A673 (cell line): ENCODE data around the gene SCN1B. TPM values are rescaled to one million over a fixed set of nuclear protein-coding genes. Genes with fewer than 3 reads are reported as not detected.

Experiments
- BruUV-seq: library from RNA; stranded (reverse); fragments of 400-500 nt; replicated peaks from 2 replicates; lab custom pipeline; 2021; lab: Mats Ljungman, UMichigan
- CTCF ChIA-PET: fragments of 300-600 bp; sonication (Branson Sonifier 250); formaldehyde crosslinking; loops from one replicate; lab custom pipeline; 2022; ENCODE audit warnings: antibody characterized with exemption; lab: Charles Lee
- POLR2A ChIA-PET: fragments of 300-600 bp; sonication (Branson Sonifier 250); formaldehyde crosslinking; loops from one replicate; lab custom pipeline; 2022; ENCODE audit warnings: antibody characterized with exemption; ENCODE audit not compliant: low non-redundant PET; lab: Charles Lee
- DNase-seq: peaks from one replicate; pipeline ENCODE4 v3.0.0-alpha.2; 2015; ENCODE audit warnings: low spot score
- H3K27ac ChIP-seq: fragments of 200-600 bp; sonication (generic); 2 replicates; pipeline ENCODE4 v1.5.1; 2016; ENCODE audit warnings: mixed run types, low read depth, mild to moderate bottlenecking, mixed read lengths, antibody characterized with exemption, low read length; ENCODE audit not compliant: poor library complexity, severe bottlenecking
- H3K27me3 ChIP-seq: fragments of 200-600 bp; sonication (generic); replicated peaks from 2 replicates; pipeline ENCODE4 v1.6.1; 2017; ENCODE audit warnings: mixed run types, low read depth, mild to moderate bottlenecking, mixed read lengths, antibody characterized with exemption, low read length; ENCODE audit not compliant: insufficient read depth, poor library complexity
- H3K36me3 ChIP-seq: fragments of 200-600 bp; sonication (generic); 2 replicates; pipeline ENCODE4 v1.6.1; 2016; ENCODE audit warnings: mixed run types, mild to moderate bottlenecking, mixed read lengths, antibody characterized with exemption, low read length; ENCODE audit not compliant: insufficient read depth, poor library complexity, severe bottlenecking
- H3K4me1 ChIP-seq: fragments of 200-600 bp; sonication (generic); 2 replicates; pipeline ENCODE4 v1.6.1; 2017; ENCODE audit warnings: mixed run types, mild to moderate bottlenecking, mixed read lengths, antibody characterized with exemption, low read length; ENCODE audit not compliant: insufficient read depth, poor library complexity, severe bottlenecking
- H3K4me3 ChIP-seq: fragments of 200-600 bp; sonication (generic); 2 replicates; pipeline ENCODE4 v1.5.1; 2016; ENCODE audit warnings: low read depth, mixed run types, mild to moderate bottlenecking, mixed read lengths, low read length; ENCODE audit not compliant: poor library complexity, severe bottlenecking
- H3K9me3 ChIP-seq: fragments of 200-600 bp; sonication (generic); 2 replicates; pipeline ENCODE4 v1.6.1; 2016; ENCODE audit warnings: mixed run types, low read depth, mild to moderate bottlenecking, mixed read lengths, antibody characterized with exemption, low read length; ENCODE audit not compliant: poor library complexity, severe bottlenecking
- CTCF ChIP-seq: fragments of 300-800, 200-600 bp; sonication (generic); conservative IDR thresholded peaks from 2 replicates; pipeline ENCODE4 v1.5.1; 2017; ENCODE audit warnings: low read depth, mild to moderate bottlenecking, antibody characterized with exemption, low read length, moderate library complexity, mixed read lengths
- EZH2 ChIP-seq: fragments of 200-600 bp; sonication (generic); IDR thresholded peaks from 2 replicates; pipeline ENCODE4 v1.6.1; 2017; ENCODE audit warnings: borderline replicate concordance, low read depth, mild to moderate bottlenecking, mixed read lengths, antibody characterized with exemption, low read length; ENCODE audit not compliant: poor library complexity, severe bottlenecking
- intact Hi-C: fragments of 100-400 bp; cut with micrococcal nuclease; formaldehyde crosslinking; loops from one replicate; pipeline ENCODE4 v1.10.0; 2022; ENCODE audit not compliant: unreplicated experiment
- total RNA-seq: library from RNA; stranded (reverse); gene quantifications from 2 replicates; pipeline ENCODE4 v1.2.3, GENCODE V29; 2021

SCN1B gene
- total RNA-seq, 1 experiment from 2014 or later, result 2.3 TPM

- intact Hi-C loops, result no loop called here
- DNase-seq, result no peak
- Histone ChIP-seq H3K4me3 (no peak overlapping the region), H3K4me1 (no peaks in the 10 kb centered on the region), H3K27me3 (peaks cover 16% of the 10 kb centered on the region), H3K36me3 (no peaks in the 10 kb centered on the region), H3K9me3 (no peaks in the 10 kb centered on the region), H3K27ac (no peak overlapping the region)
- ChIA-PET POLR2A (no interaction called here), CTCF (interaction anchor here (1.0 kb wide), 1 partner anchor 15 kb away, joined by 3 read pairs; no protein-coding TSS in a partner anchor)
- BruUV-seq, result no TSS peak
- TF ChIP-seq CTCF (no peak), EZH2 (no peak)
These were observed 28.9 kb downstream of the SCN1B start for GRCh38 chr19:35059006-35059798.

DNA sequence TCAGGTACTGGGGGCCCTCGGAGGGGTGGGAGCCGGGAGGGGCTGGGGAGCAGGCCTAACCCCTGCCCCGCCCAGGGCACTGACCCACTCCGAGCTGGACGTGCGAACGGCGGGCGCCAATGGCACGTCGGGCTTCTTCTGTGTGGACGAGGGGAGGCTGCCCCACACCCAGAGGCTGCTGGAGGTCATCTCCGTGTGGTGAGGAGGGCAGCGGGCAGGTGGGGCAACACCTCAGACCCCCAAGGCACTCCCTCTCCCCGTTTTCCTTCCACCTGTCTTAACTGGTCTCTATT, 29.5 kb downstream of the SCN1B start:
- H3K36me3 ChIP-seq, result no peaks in the 10 kb centered on the region
- POLR2A ChIA-PET, result no interaction called here

GRCh38 chr19:35060160-35060855, 30.0 kb downstream of the SCN1B start:
- no peak for DNase-seq
- ChIA-PET POLR2A (no interaction called here), CTCF (no interaction called here)
- H3K4me3 ChIP-seq, result no peak overlapping the region
- peaks cover 16% of the 10 kb centered on the region for H3K27me3 ChIP-seq
- intact Hi-C loops, result no loop called here
- no peaks in the 10 kb centered on the region for H3K4me1 ChIP-seq
- no peak overlapping the region for H3K27ac ChIP-seq
- no TSS peak for BruUV-seq
- no peaks in the 10 kb centered on the region for H3K9me3 ChIP-seq
- no peaks in the 10 kb centered on the region for H3K36me3 ChIP-seq
- TF ChIP-seq CTCF, result no peak
- TF ChIP-seq EZH2, result no peak

More for the DNA sequence above, 29.5 kb downstream of the SCN1B start:
- H3K27me3 ChIP-seq, result peaks cover 16% of the 10 kb centered on the region
- BruUV-seq, result no TSS peak
- DNase-seq, result no peak
- intact Hi-C loops, result no loop called here
- H3K4me1 ChIP-seq, result no peaks in the 10 kb centered on the region
- no peak for TF ChIP-seq CTCF
- no peak for TF ChIP-seq EZH2
- CTCF ChIA-PET, result no interaction called here
- H3K4me3 ChIP-seq, result no peak overlapping the region
- no peak overlapping the region for H3K27ac ChIP-seq
- no peaks in the 10 kb centered on the region for H3K9me3 ChIP-seq
